GM12892 (cell line): ENCODE measurements around the gene MRPL38.

Experiments
- POLR2A ChIP-seq: IDR thresholded peaks from 2 replicates; pipeline ENCODE4 v1.6.1; 2011; ENCODE audit warnings: low read depth, low read length, control low read depth
- POLR2AphosphoS5 ChIP-seq: IDR thresholded peaks from 2 replicates; pipeline ENCODE4 v1.6.1; 2011; ENCODE audit warnings: low read depth, low read length, control low read depth

- TF ChIP-seq POLR2AphosphoS5, result no peak
- no peak for TF ChIP-seq POLR2A
Measured at GRCh38 chr17:75874323-75875181, 30.1 kb downstream of the MRPL38 start.
